Bone marrow (tissue), 2 donors: ENCODE data around the gene LIMA1.
A peak's percentile ranks its signal among the peaks of the same experiment; 100 is the strongest.
"Not testable (repeated sequence)": the region's sequence is repeated elsewhere in the genome, so short reads cannot be mapped to it uniquely, and the experiment has no call there.

Experiments
- DNase-seq, 2 donors: peaks; one replicate each; lab custom pipeline; 2025; lab: John Stamatoyannopoulos, UW

LIMA1 gene

GRCh38 chr12:50246873-50247612, 36.3 kb downstream of the LIMA1 start:
- no peak for DNase-seq

- no peak for DNase-seq
Measured at GRCh38 chr12:50246197-50246865, 37.0 kb downstream of the LIMA1 start.

GRCh38 chr12:50243507-50243906, 39.8 kb downstream of the LIMA1 start:
- no peak for DNase-seq

- DNase-seq = no peak
Measured at GRCh38 chr12:50242751-50243191, 40.5 kb downstream of the LIMA1 start.

- DNase-seq = no peak
Measured at GRCh38 chr12:50241178-50241577, 42.1 kb downstream of the LIMA1 start.

- no peak for DNase-seq
Measured at GRCh38 chr12:50240792-50241114, 42.6 kb downstream of the LIMA1 start.

- DNase-seq = no peak
Measured at GRCh38 chr12:50240096-50240791, 43.1 kb downstream of the LIMA1 start.

- DNase-seq = no peak
Measured at GRCh38 chr12:50239355-50239891, 43.9 kb downstream of the LIMA1 start.

GRCh38 chr12:50234347-50234746, 49.0 kb downstream of the LIMA1 start:
- DNase-seq = no peak

GRCh38 chr12:50232771-50233209, 50.5 kb downstream of the LIMA1 start:
- no peak for DNase-seq

- DNase-seq = no peak
Measured at GRCh38 chr12:50232206-50232605, 51.1 kb downstream of the LIMA1 start.

GRCh38 chr12:50231346-50231745, 52.0 kb downstream of the LIMA1 start:
- no peak for DNase-seq

GRCh38 chr12:50230217-50230616, 53.1 kb downstream of the LIMA1 start:
- no peak for DNase-seq

GRCh38 chr12:50224026-50224692, 59.2 kb downstream of the LIMA1 start:
- no peak for DNase-seq

GRCh38 chr12:50222275-50222783, 61.0 kb downstream of the LIMA1 start:
- DNase-seq = peak; percentile 18 to 23

- no peak for DNase-seq
Measured at GRCh38 chr12:50221228-50222008, 61.9 kb downstream of the LIMA1 start.

GRCh38 chr12:50220363-50220995, 62.8 kb downstream of the LIMA1 start:
- no peak for DNase-seq

- no peak for DNase-seq
Measured at GRCh38 chr12:50219544-50219943, 63.8 kb downstream of the LIMA1 start.

- DNase-seq = not testable (repeated sequence)
Measured at GRCh38 chr12:50219001-50219400, 64.3 kb downstream of the LIMA1 start.

GRCh38 chr12:50218386-50218785, 64.9 kb downstream of the LIMA1 start:
- no peak for DNase-seq

GRCh38 chr12:50217202-50217601, 66.1 kb downstream of the LIMA1 start:
- DNase-seq = no peak
